Activated naive CD8-positive, alpha-beta T cell treated with anti-CD3 and anti-CD28 coated beads, Interleukin-2, amount 50 U/mL, for 24 hours (primary cell): ENCODE data around the gene TMEM235.
"Not testable (repeated sequence)": the region's sequence is repeated elsewhere in the genome, so short reads cannot be mapped to it uniquely, and the experiment has no call there.

ENCODE experiments used
- ATAC-seq: fragments of 150-1000 bp; cut with Tn5 transposase; one replicate; pipeline ENCODE4 v1.10.0; 2021
- DNase-seq: peaks from one replicate; pipeline ENCODE4 v3.0.0; 2021
- H3K27ac Mint-ChIP-seq: one replicate; pipeline ENCODE4 v1.8.0; 2021; ENCODE audit warnings: mild to moderate bottlenecking, mixed read lengths
- H3K27me3 Mint-ChIP-seq: one replicate; pipeline ENCODE4 v1.8.0; 2021; ENCODE audit warnings: mixed read lengths
- H3K36me3 Mint-ChIP-seq: one replicate; pipeline ENCODE4 v1.8.0; 2021; ENCODE audit warnings: low read depth, mixed read lengths
- H3K4me1 Mint-ChIP-seq: one replicate; pipeline ENCODE4 v1.8.0; 2021; ENCODE audit warnings: mixed read lengths
- H3K4me3 Mint-ChIP-seq: one replicate; pipeline ENCODE4 v1.8.0; 2021; ENCODE audit warnings: mild to moderate bottlenecking, moderate library complexity, mixed read lengths
- H3K9me3 Mint-ChIP-seq: one replicate; pipeline ENCODE4 v1.8.0; 2021; ENCODE audit warnings: mixed read lengths

The TMEM235 gene

DNA sequence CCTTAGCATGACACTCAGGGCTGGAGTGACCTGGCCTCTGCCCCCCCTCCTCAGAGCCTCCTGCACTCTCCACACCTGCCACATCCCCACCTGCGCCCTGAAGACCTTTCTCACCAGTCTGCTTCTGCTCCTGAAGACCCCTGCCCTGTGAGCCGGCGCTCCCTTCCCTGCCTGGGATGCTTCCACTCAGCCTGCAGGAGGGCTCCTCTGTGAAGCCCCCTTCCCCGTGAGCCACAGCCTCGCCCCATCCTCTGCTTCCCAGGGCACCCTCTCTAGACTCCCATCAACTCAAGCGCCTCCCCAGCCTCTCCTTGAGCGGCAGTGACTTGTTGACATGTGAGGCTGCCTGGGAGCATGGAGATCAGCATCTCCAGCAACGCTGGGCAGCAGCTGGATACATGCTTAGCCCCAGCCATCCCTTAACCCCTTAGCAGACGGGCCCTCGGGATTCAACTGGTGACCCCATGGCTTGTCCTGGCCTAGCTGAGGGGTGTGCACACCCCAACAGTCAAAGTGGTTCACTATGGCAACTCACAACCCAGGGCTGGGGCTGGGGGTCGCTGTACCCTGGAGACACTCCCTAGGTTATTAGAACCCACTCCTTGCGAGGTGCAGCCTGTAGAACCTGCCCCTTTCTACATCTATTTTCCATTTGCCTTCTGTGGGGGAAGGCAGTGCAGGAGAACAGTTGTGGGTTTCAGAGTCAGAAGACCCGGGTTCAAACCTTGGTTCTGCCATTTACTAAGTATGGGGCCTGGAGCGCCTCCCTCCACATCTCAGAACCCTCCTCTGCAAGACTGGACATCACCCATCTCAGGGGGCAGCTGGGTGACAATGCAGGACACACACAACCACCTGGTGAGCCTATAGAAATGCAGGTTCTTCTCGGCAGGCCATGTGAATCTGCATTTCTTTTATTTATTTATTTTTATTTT, 21.5 kb downstream of the TMEM235 start:
- Mint-ChIP-seq H3K27ac (peak overlapping the region; percentile 70), H3K4me3 (peak overlapping the region; percentile 77), H3K36me3 (no peaks in the 10 kb centered on the region), H3K27me3 (no peaks in the 10 kb centered on the region), H3K4me1 (peaks cover 40% of the 10 kb centered on the region), H3K9me3 (no peaks in the 10 kb centered on the region)
- no peak for ATAC-seq
- no peak for DNase-seq

DNA sequence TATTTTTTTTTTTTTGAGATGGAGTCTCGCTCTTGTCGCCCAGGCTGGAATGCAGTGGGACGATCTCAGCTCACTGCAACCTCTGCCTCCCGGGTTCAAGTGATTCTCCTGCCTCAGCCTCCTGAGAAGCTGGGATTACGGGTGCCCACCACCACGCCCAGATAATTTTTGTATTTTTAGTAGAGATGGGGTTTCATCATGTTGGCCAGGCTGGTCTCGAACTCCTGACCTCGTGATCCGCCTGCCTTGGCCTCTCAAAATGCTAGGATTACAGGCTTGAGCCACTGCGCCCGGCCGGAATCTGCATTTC, 22.2 kb downstream of the TMEM235 start:
- Mint-ChIP-seq H3K27ac (peak overlapping the region; percentile 60), H3K4me3 (peak overlapping the region; percentile 77), H3K4me1 (peaks cover 43% of the 10 kb centered on the region)
- H3K9me3 Mint-ChIP-seq, DNase-seq, H3K36me3 Mint-ChIP-seq, ATAC-seq, H3K27me3 Mint-ChIP-seq: not testable (repeated sequence)

DNA sequence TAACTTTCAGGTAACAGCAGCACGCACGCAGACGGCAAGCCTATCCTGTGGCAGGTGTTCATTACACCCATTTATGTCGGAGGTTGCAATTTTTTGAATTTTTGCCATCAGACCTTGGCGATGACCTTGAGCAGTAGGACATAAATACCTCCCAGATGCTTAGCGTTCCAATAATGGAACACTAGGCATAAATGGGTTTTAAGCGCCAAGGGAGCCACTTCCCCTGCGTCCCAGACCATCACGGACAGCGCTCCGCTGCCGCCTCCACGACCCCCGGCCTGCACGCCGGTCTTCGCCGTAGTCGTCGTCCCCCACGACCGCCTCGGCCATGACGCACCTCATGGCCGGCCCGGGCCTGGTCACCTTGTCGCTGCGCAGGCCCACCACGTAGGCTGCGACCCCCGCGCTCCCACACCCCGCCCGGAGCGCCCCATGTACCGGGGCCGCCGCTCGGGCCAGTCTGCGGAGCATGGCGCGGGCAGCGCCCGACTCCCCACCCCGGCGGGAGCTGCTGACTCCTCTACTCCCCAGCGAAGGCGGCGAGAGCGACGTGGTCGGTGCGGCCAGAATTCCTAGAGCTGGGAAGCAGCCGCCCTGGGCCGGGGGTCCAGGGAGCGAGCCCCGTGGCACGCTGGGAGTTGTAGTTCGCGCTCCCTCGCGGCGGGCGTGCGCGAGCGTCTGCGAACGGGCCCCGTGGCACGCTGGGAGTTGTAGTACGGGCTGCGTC, 22.7 kb downstream of the TMEM235 start:
- H3K27ac Mint-ChIP-seq, result peak overlapping the region; percentile 73
- ATAC-seq, result peak; percentile 67
- H3K9me3 Mint-ChIP-seq, result no peaks in the 10 kb centered on the region
- H3K27me3 Mint-ChIP-seq, result no peaks in the 10 kb centered on the region
- peak overlapping the region; percentile 77 for H3K4me3 Mint-ChIP-seq
- H3K4me1 Mint-ChIP-seq, result peaks cover 43% of the 10 kb centered on the region
- no peaks in the 10 kb centered on the region for H3K36me3 Mint-ChIP-seq
- DNase-seq, result peak; percentile 86

DNA sequence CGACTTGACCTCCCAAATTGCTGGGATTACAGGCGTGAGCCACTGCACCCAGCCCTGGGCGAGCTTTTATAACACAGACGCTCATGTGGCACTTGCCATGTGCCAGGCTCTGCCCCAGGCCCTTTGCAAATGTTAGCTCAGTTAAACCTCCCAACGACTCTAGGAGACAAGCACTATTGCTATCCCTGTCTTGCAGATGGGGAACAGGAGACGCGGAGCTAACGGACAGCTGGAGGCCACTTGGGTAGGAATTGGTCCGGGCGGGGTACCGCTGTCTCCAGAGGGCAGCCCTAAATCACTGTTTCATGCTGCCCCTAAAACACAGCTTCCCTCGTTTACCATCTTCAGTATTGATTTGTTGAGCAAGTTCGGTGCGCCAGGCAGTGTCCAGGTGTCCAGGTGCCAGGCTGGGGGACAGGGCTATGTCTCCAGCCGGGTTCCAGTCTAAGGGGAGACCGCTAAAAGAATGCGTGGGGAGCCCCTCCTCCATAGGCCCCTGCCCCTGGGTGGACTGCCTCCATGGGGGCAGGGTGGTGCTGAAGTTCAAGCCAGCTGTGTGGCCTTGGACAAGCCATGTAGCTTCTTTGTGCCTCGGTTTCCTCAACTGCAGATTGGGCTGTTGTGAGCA, 23.7 kb downstream of the TMEM235 start:
- H3K36me3 Mint-ChIP-seq, result no peaks in the 10 kb centered on the region
- H3K4me1 Mint-ChIP-seq, result peaks cover 48% of the 10 kb centered on the region
- H3K4me3 Mint-ChIP-seq, result peak overlapping the region; percentile 77
- DNase-seq, result no peak
- H3K27me3 Mint-ChIP-seq, result no peaks in the 10 kb centered on the region
- no peak for ATAC-seq
- no peak overlapping the region for H3K27ac Mint-ChIP-seq
- no peaks in the 10 kb centered on the region for H3K9me3 Mint-ChIP-seq

DNA sequence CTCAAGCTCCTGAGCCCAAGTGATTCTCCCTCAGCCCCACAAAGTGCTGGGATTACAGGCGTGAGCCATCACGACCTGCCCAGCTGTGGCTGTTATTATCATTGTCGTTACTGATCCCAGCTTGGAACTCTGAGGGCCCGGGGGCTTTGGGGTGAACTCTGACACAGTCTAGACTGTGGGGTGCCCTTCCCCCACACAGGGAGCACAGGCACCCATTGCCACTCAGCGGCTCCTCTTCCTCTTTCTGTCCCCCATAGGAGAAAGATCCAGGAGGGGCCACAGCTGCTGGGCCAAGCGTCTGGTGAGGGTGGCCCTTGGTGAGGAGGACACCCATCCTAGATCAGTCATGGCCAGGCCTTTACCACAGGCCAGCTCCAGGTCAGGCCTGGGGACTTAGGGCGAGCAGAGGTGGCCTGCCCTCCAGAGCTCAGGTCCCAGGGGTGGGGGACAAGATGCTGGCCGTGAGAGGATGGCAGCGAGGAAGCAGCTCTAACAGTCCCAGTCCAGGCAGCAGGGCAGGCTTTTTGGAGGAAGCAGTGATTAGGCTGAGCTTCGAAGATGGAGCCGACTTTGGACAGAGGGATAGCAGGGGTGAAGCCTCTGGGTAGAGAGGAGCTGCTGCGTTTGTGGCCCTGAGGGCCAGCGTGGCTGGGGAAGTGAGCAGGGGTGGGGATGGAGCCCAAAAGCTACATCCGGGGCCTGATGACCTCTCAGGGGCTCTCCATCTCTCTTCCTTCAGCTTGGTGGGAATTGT, 24.7 kb downstream of the TMEM235 start:
- H3K4me3 Mint-ChIP-seq, result no peak overlapping the region
- no peak overlapping the region for H3K27ac Mint-ChIP-seq
- peaks cover 48% of the 10 kb centered on the region for H3K4me1 Mint-ChIP-seq
- no peaks in the 10 kb centered on the region for H3K9me3 Mint-ChIP-seq
- DNase-seq, result no peak
- no peaks in the 10 kb centered on the region for H3K27me3 Mint-ChIP-seq
- no peak for ATAC-seq
- no peaks in the 10 kb centered on the region for H3K36me3 Mint-ChIP-seq

DNA sequence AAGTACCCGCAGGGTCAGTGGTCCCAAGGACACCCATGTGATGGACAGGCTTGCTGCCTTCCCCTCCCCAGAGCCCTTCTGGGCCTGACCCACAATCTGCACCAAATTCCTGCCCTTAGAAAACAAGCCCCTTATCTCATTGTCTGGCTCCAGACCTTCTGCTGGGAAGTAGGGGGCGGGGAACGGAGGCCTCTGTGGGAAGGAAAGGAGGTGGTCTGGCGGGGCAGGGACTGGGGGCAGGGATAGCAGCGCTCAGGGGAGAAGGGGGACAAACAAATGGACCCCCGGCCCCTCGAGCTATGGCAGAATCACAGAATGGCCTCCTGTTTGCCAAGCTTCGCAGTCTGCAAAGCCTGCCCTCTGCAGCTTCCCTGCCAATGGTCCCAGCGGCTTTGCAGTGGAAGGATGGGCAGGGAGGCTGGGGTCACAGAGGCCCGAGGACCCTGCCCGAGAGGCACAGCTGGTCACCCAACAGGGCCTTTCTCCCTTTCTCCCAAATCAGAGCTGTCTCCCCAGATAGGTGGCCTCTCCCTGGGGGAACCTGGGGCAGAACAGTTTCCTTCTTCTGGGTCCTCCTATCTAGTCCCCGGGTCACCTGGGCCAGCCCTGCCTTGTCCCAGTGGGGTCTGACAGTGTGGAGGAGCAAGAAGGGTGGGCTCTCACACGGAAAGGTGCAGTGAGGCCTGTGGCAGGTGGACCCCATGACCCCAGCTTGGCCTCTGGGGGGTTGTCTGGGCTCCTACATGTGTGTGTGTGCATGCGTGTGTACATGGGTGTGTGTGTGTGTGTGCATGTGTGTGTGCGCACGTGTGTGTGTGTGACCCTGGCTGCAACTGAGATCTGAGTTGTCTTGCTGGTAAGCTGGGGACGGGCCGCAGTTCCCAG, 25.5 kb downstream of the TMEM235 start:
- ATAC-seq (no peak), DNase-seq (no peak)
- Mint-ChIP-seq H3K27ac (no peak overlapping the region), H3K9me3 (no peaks in the 10 kb centered on the region), H3K36me3 (no peaks in the 10 kb centered on the region), H3K27me3 (no peaks in the 10 kb centered on the region), H3K4me1 (peaks cover 40% of the 10 kb centered on the region), H3K4me3 (no peak overlapping the region)

DNA sequence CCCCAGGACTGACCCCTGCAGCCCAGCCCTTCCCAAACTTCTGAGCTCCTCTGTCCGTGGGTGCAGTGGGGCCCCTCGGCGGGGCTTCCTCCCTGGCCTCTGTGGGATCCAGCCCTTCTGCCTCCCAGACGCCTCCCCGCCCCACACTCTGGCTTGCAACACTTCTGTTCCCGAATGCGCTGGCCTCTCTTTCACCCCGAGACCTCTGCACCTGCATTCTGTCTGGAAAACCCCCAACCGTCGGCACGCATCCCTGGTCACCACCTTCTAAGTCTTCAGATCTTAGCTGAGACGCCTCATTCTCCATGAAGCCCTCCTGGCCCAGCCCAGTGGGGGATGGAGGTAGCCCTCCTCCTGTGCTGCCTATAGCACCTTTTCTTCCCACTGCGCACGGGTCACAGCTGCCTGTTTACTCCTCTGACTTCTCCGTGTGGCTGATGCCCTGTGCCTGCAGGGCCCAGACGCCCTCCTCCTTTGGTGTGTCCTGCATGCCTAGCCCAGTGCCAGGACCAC, 26.4 kb downstream of the TMEM235 start:
- DNase-seq, result peak; percentile 17
- Mint-ChIP-seq H3K4me1 (peaks cover 34% of the 10 kb centered on the region), H3K4me3 (no peak overlapping the region), H3K27me3 (no peaks in the 10 kb centered on the region), H3K27ac (peak overlapping the region; percentile 18), H3K36me3 (no peaks in the 10 kb centered on the region), H3K9me3 (no peaks in the 10 kb centered on the region)
- no peak for ATAC-seq

DNA sequence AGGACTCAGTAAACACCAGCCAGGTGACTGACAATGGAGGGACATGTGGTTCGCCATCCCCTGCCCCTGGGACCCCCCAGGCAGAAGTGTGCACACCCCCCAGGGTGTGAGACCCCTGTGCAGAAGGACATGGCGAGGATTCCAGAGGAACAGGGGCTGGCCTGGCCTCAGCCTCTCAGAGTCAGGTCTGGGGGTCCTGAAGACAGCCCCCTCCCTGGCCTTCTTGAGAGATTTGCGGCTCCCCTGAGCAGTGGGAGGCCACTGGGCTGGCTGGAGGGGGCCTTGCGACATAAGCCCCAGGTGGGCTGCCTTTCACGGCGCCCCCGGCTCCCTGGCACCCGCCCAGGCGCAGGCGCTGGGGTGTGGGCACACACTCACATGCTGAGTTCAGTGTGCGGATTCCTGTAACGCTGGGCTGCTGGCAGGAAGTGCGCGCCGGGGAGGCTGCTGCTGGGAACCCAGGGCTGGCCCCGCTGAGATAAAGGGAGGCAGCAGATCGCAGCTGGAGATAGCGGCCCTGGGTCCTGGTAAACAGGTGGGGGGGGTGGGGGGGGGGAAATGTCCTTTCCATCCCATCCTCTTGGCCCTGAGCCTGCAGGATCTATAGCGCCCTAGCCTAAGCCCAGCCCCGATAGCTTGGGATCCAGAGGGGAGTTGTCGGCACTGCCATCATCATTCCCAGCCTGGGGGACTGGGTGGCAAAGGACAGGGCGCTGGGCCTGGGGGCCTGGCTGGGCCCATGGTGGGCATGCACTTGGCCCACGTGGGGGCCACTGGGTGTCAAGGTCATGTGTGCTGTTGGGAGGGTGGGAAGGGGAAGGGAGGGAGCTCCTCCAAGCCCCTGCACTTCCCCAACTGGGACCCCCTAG, 27.1 kb downstream of the TMEM235 start:
- peak overlapping the region; percentile 48 for H3K4me3 Mint-ChIP-seq
- H3K27ac Mint-ChIP-seq, result peak overlapping the region; percentile 39
- no peaks in the 10 kb centered on the region for H3K27me3 Mint-ChIP-seq
- no peaks in the 10 kb centered on the region for H3K9me3 Mint-ChIP-seq
- DNase-seq (peak; percentile 69), ATAC-seq (peak; percentile 64)
- peaks cover 31% of the 10 kb centered on the region for H3K4me1 Mint-ChIP-seq
- H3K36me3 Mint-ChIP-seq, result no peaks in the 10 kb centered on the region

DNA sequence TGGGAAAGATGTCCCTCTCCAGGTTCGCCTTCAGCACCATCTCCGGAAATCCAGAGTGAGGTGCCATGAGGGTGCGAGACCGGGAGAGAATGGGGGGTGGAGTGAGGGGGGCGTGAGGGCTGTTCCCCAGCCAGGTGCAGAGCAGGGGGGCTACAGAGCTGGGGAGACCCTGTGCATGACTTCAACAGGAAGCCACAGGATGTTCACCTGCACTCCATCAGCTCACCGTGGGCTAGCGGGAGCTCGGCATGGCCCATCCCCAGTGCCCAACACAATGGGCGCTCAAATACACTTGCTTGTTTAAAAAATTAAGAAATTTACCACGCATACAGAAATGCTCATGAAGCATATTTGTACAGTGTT, 27.7 kb downstream of the TMEM235 start:
- Mint-ChIP-seq H3K9me3 (no peaks in the 10 kb centered on the region), H3K4me1 (peaks cover 29% of the 10 kb centered on the region), H3K27ac (no peak overlapping the region), H3K36me3 (no peaks in the 10 kb centered on the region), H3K4me3 (no peak overlapping the region), H3K27me3 (no peaks in the 10 kb centered on the region)
- DNase-seq, result no peak
- ATAC-seq, result no peak

DNA sequence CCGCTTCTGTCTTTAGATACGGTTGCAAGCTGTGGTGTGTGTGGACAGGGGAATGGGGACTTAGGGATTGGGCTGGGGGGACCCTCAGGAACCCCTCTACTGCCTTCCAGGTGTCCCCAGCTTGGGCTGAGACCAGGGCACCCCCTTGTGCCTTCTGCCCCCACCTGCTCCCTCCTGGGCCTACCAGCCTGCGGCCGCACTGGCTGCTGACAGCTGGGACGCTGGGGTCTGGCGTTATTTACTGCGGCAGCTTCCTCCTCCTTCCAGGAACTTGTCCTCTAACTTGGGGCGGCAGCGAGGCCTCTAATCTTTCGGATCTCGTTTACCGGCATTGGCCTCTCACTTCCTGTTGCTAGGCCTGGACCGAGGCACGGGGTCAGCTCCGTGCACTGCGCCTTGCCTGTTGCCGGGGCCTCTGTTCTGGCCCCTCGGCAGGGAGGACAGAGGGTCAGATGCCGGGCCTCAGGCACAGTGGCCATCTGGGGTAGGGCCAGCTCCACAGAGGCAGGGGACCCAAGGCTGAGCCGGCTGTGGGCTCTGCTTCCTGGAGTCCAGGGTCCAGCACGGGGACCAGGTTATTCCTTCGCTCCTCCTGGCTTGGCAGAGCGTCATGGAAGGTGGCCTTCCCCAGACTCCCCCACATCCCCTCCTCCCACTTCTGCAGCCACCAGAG, 31.8 kb downstream of the TMEM235 start:
- peaks cover 17% of the 10 kb centered on the region for H3K4me1 Mint-ChIP-seq
- no peaks in the 10 kb centered on the region for H3K36me3 Mint-ChIP-seq
- H3K27ac Mint-ChIP-seq, result no peak overlapping the region
- no peaks in the 10 kb centered on the region for H3K27me3 Mint-ChIP-seq
- DNase-seq (no peak), ATAC-seq (no peak)
- no peak overlapping the region for H3K4me3 Mint-ChIP-seq
- H3K9me3 Mint-ChIP-seq, result no peaks in the 10 kb centered on the region

DNA sequence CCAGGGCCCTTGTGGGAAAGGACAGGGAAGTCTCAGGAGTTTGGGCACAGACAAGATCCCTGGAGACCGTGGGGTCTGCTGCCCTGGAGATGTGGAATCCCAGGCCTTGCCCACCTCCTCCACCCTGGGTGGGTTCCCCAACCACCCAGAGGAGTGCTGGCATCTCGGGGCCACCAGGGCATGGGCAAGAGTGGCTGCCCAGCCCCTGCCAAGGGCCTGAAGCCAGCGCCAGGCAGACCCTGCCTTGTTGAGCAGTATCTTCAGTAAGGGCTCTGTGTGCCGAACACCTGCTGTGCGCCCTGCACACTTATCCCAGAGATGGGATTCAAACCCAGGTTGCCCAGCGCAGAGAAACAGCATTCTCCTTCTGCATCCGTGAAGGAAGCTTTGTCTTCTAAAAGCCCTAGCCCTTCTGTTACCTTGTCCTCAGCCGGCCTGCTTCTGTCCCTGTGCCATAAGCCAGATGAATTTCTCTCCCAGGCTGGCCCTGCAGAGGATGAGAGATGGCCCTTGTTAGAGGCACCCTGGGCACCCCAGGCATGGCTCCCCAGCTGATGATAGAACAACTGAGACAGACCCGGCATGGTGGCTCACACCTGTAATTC, 32.4 kb downstream of the TMEM235 start:
- DNase-seq (no peak), ATAC-seq (no peak)
- no peaks in the 10 kb centered on the region for H3K36me3 Mint-ChIP-seq
- H3K27ac Mint-ChIP-seq, result no peak overlapping the region
- H3K4me3 Mint-ChIP-seq, result no peak overlapping the region
- H3K27me3 Mint-ChIP-seq, result no peaks in the 10 kb centered on the region
- no peaks in the 10 kb centered on the region for H3K9me3 Mint-ChIP-seq
- peaks cover 16% of the 10 kb centered on the region for H3K4me1 Mint-ChIP-seq

DNA sequence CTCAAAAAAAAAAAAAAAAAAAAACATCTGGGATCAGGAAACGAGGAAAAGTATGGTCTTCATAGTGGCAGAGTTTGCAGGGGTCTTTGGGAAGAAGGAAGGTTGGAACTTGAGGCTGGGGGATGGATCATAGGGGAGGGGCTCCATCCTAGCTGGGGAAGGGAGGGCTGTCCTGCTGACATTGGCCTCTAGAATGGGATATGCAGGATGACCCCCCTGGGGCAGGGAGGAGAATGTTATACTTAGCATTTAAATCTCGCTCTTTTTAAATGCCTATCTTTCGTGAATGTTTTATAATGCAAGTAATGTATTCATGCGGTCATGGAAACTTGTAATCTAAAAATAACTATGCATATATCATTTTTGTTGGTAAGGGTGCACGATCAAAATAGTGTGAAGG, 33.2 kb downstream of the TMEM235 start:
- no peak overlapping the region for H3K4me3 Mint-ChIP-seq
- no peaks in the 10 kb centered on the region for H3K36me3 Mint-ChIP-seq
- ATAC-seq (no peak), DNase-seq (no peak)
- H3K4me1 Mint-ChIP-seq, result peaks cover 14% of the 10 kb centered on the region
- H3K27ac Mint-ChIP-seq, result no peak overlapping the region
- no peaks in the 10 kb centered on the region for H3K9me3 Mint-ChIP-seq
- H3K27me3 Mint-ChIP-seq, result no peaks in the 10 kb centered on the region
